BJ (cell line): ENCODE measurements around the gene OSM. TPM values are rescaled to one million over a fixed set of nuclear protein-coding genes. Genes with fewer than 3 reads are reported as not detected.

Experiments
- CTCF ChIA-PET: fragments of 350-600 bp; formaldehyde crosslinking; extraction: SDS; loops from one replicate; lab custom pipeline; 2021; ENCODE audit warnings: antibody characterized with exemption, inconsistent platforms; lab: Yijun Ruan, JAX
- POLR2A ChIA-PET: fragments of 300-600 bp; sonication (Branson Sonifier 250); formaldehyde crosslinking; extraction: SDS; loops from one replicate; lab custom pipeline; 2021; ENCODE audit warnings: antibody characterized with exemption; lab: Charles Lee
- DNase-seq: peaks from one replicate; pipeline ENCODE4 v3.0.0-alpha.2; 2011; ENCODE audit warnings: low read depth
- H3K27me3 ChIP-seq: 2 replicates; pipeline ENCODE4 v1.6.0; 2011; ENCODE audit warnings: low read length; ENCODE audit not compliant: control insufficient read depth, insufficient read depth
- H3K36me3 ChIP-seq: 2 replicates; pipeline ENCODE4 v1.5.1; 2011; ENCODE audit warnings: low read length; ENCODE audit not compliant: control insufficient read depth, insufficient read depth
- H3K4me3 ChIP-seq: 2 replicates; pipeline ENCODE4 v1.5.1; 2011; ENCODE audit warnings: low read depth, mild to moderate bottlenecking, control low read depth, low read length
- polyA plus RNA-seq: library from polyadenylated mRNA; depleted of rRNA; stranded (reverse); fragments of >200 nt; gene quantifications from 2 replicates; pipeline ENCODE4 v1.2.3, GENCODE V29; 2011
- TF ChIP-seq, protein P1 (sequence below): IDR thresholded peaks from 2 replicates; pipeline ENCODE4 v1.5.1; 2011; ENCODE audit warnings: low read depth, mild to moderate bottlenecking, control low read depth, inconsistent platforms, low read length, moderate library complexity; ENCODE audit not compliant: insufficient read depth

Gene OSM
- polyA plus RNA-seq, 1 experiment, result not detected

GRCh38 chr22:30272781-30273601, 6.3 kb upstream of the OSM start:
- TF ChIP-seq, protein P1, sequence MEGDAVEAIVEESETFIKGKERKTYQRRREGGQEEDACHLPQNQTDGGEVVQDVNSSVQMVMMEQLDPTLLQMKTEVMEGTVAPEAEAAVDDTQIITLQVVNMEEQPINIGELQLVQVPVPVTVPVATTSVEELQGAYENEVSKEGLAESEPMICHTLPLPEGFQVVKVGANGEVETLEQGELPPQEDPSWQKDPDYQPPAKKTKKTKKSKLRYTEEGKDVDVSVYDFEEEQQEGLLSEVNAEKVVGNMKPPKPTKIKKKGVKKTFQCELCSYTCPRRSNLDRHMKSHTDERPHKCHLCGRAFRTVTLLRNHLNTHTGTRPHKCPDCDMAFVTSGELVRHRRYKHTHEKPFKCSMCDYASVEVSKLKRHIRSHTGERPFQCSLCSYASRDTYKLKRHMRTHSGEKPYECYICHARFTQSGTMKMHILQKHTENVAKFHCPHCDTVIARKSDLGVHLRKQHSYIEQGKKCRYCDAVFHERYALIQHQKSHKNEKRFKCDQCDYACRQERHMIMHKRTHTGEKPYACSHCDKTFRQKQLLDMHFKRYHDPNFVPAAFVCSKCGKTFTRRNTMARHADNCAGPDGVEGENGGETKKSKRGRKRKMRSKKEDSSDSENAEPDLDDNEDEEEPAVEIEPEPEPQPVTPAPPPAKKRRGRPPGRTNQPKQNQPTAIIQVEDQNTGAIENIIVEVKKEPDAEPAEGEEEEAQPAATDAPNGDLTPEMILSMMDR, result no peak
- Histone ChIP-seq H3K4me3 (no peak overlapping the region), H3K27me3 (peaks cover 5% of the 10 kb centered on the region), H3K36me3 (no peaks in the 10 kb centered on the region)
- CTCF ChIA-PET, result interaction anchor here (1.7 kb wide), 1 partner anchor 9 kb away, joined by 5 read pairs; no protein-coding TSS in a partner anchor
- POLR2A ChIA-PET, result no interaction called here
- no peak for DNase-seq

DNA sequence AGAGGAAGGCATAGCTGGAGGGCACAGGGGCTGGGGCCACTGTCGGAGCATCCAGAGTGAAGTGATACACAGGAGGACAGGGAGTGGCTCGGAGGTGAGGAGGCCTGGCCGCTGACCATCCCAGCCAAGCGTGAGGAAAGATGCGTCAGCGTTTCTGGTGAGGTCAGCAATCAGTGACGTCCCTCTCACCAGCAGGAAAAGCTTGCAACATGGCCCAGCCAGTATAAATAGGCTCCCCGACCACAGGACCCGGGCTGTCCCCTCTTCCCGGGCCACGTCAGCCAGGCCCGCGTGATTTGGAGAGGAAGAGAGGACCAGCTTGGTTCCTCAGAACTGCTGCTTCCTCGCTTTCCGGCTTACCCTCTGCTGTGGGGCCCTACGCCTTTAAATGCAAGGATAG, 4.2 kb upstream of the OSM start:
- DNase-seq, result no peak

GRCh38 chr22:30268331-30268730, 1.7 kb upstream of the OSM start:
- no peak for DNase-seq
- ChIA-PET POLR2A (no interaction called here), CTCF (interaction anchor here (0.9 kb wide), 1 partner anchor 123 kb away, joined by 3 read pairs; no protein-coding TSS in a partner anchor)
- no peaks in the 10 kb centered on the region; the same call in 1 of the 2 replicates for H3K36me3 ChIP-seq
- no peaks in the 10 kb centered on the region for H3K27me3 ChIP-seq
- TF ChIP-seq, protein P1, result no peak
- no peak overlapping the region for H3K4me3 ChIP-seq

More for the DNA sequence above, 4.2 kb upstream of the OSM start:
- Histone ChIP-seq H3K4me3 (no peak overlapping the region), H3K27me3 (peaks cover 5% of the 10 kb centered on the region), H3K36me3 (no peaks in the 10 kb centered on the region; the same call in 1 of the 2 replicates)
- ChIA-PET CTCF (interaction anchor here (0.6 to 2.3 kb wide), 7 partner anchors 9 to 409 kb away, joined by 3 to 8 read pairs (median 4); partner anchors contain the start of gene RNF215), POLR2A (no interaction called here)
- TF ChIP-seq, protein P1, result no peak

GRCh38 chr22:30267382-30268302, 991 bp upstream of the OSM start:
- DNase-seq, result no peak
- CTCF ChIA-PET, result interaction anchor here (1.3 kb wide), 1 partner anchor 21 kb away, joined by 4 read pairs; no protein-coding TSS in a partner anchor
- no peak overlapping the region for H3K4me3 ChIP-seq

More at GRCh38 chr22:30267382-30268302, 991 bp upstream of the OSM start:
- H3K27me3 ChIP-seq, result no peaks in the 10 kb centered on the region
- TF ChIP-seq, protein P1, result no peak
- no peaks in the 10 kb centered on the region; the same call in 1 of the 2 replicates for H3K36me3 ChIP-seq
- POLR2A ChIA-PET, result no interaction called here
